ENCODE data around the gene LIPN.

DNA sequence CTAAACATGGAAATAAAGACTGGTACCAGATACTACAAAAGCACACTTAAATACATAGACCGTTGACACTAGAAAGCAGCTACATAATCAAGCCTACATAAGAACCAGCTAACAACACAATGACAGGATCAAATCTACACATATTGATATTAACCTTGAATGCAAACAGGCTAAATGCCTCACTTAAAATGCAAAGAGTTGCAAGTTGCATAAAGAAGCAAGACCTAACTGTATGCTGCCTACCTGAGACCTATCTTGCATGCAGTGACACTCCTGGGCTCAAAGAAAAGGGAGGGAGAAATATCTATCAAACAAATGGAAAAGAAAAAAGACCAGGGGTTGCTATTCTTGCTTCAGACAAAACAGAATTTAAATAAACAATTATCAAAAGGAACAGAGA is 14.2 kb upstream of the LIPN start:
- TF ChIP-seq, protein P1, sequence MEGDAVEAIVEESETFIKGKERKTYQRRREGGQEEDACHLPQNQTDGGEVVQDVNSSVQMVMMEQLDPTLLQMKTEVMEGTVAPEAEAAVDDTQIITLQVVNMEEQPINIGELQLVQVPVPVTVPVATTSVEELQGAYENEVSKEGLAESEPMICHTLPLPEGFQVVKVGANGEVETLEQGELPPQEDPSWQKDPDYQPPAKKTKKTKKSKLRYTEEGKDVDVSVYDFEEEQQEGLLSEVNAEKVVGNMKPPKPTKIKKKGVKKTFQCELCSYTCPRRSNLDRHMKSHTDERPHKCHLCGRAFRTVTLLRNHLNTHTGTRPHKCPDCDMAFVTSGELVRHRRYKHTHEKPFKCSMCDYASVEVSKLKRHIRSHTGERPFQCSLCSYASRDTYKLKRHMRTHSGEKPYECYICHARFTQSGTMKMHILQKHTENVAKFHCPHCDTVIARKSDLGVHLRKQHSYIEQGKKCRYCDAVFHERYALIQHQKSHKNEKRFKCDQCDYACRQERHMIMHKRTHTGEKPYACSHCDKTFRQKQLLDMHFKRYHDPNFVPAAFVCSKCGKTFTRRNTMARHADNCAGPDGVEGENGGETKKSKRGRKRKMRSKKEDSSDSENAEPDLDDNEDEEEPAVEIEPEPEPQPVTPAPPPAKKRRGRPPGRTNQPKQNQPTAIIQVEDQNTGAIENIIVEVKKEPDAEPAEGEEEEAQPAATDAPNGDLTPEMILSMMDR (IDR thresholded peaks at IDR 0.05): no peak
- no peak for TF ChIP-seq POLR2A (IDR thresholded peaks at IDR 0.05)
